HEK293 (cell line): ENCODE measurements around the gene THOP1.
A peak's percentile ranks its signal among the peaks of the same experiment; 100 is the strongest.

Source experiments
- BCL6B ChIP-seq: fragments of 450-650 bp; formaldehyde crosslinking; IDR thresholded peaks from 2 replicates; pipeline ENCODE4 v1.5.1; 2017; ENCODE audit warnings: missing biosample characterization, missing genetic modification characterization
- GLI2 ChIP-seq: fragments of 450-650 bp; formaldehyde crosslinking; IDR thresholded peaks from 2 replicates; pipeline ENCODE4; 2017; ENCODE audit warnings: missing biosample characterization, missing genetic modification characterization, low read depth, borderline replicate concordance
- HOXA7 ChIP-seq: sonication (generic); formaldehyde crosslinking; IDR thresholded peaks from 2 replicates; pipeline ENCODE4 v1.8.1; 2022; ENCODE audit warnings: missing genetic modification reagents, borderline replicate concordance
- KLF9 ChIP-seq: fragments of 450-650 bp; formaldehyde crosslinking; IDR thresholded peaks from 2 replicates; pipeline ENCODE4 v1.5.1; 2016; ENCODE audit warnings: missing biosample characterization, missing genetic modification characterization, low read depth
- SCRT2 ChIP-seq: fragments of 450-650 bp; formaldehyde crosslinking; IDR thresholded peaks from 2 replicates; pipeline ENCODE4 v1.5.1; 2016; ENCODE audit warnings: missing biosample characterization, missing genetic modification characterization
- SP7 ChIP-seq: fragments of 450-650 bp; formaldehyde crosslinking; IDR thresholded peaks from 2 replicates; pipeline ENCODE4 v1.5.1; 2016; ENCODE audit warnings: missing biosample characterization, missing genetic modification characterization
- WT1 ChIP-seq: fragments of 450-650 bp; formaldehyde crosslinking; IDR thresholded peaks from 2 replicates; pipeline ENCODE4 v1.5.1; 2016; ENCODE audit warnings: missing biosample characterization, missing genetic modification characterization
- ZBTB20 ChIP-seq: fragments of 450-650 bp; formaldehyde crosslinking; IDR thresholded peaks from 2 replicates; pipeline ENCODE4 v1.5.1; 2016; ENCODE audit warnings: missing biosample characterization, missing genetic modification characterization
- ZBTB7A ChIP-seq: fragments of 450-650 bp; formaldehyde crosslinking; IDR thresholded peaks from 2 replicates; pipeline ENCODE4 v1.5.1; 2016; ENCODE audit warnings: low read depth, missing biosample characterization, missing genetic modification characterization
- ZFHX2 ChIP-seq: fragments of 450-650 bp; formaldehyde crosslinking; conservative IDR thresholded peaks from 2 replicates; pipeline ENCODE4 v1.5.1; 2016; ENCODE audit warnings: missing biosample characterization, missing genetic modification characterization
- ZFP41 ChIP-seq: fragments of 450-650 bp; formaldehyde crosslinking; IDR thresholded peaks from 2 replicates; pipeline ENCODE4 v1.5.1; 2016; ENCODE audit warnings: missing biosample characterization, missing genetic modification characterization, borderline replicate concordance
- ZIC2 ChIP-seq: fragments of 450-650 bp; formaldehyde crosslinking; IDR thresholded peaks from 2 replicates; pipeline ENCODE4 v1.5.1; 2016; ENCODE audit warnings: missing biosample characterization, missing genetic modification characterization
- ZNF121 ChIP-seq: fragments of 450-650 bp; formaldehyde crosslinking; IDR thresholded peaks from 2 replicates; pipeline ENCODE4 v1.5.1; 2016; ENCODE audit warnings: missing biosample characterization, missing genetic modification characterization
- ZNF16 ChIP-seq: fragments of 450-650 bp; formaldehyde crosslinking; IDR thresholded peaks from 2 replicates; pipeline ENCODE4 v1.5.1; 2016; ENCODE audit warnings: low read depth, missing biosample characterization, missing genetic modification characterization
- ZNF19 ChIP-seq: fragments of 450-650 bp; formaldehyde crosslinking; IDR thresholded peaks from 2 replicates; pipeline ENCODE4; 2016; ENCODE audit warnings: missing biosample characterization, missing genetic modification characterization, low read depth
- ZNF214 ChIP-seq: fragments of 450-650 bp; formaldehyde crosslinking; IDR thresholded peaks from 2 replicates; pipeline ENCODE4 v1.5.1; 2017; ENCODE audit warnings: missing biosample characterization, mild to moderate bottlenecking, missing genetic modification characterization, borderline replicate concordance
- ZNF223 ChIP-seq: fragments of 450-650 bp; formaldehyde crosslinking; IDR thresholded peaks from 2 replicates; pipeline ENCODE4 v1.5.1; 2016; ENCODE audit warnings: missing biosample characterization, missing genetic modification characterization
- ZNF23 ChIP-seq: fragments of 450-650 bp; formaldehyde crosslinking; IDR thresholded peaks from 2 replicates; pipeline ENCODE4 v1.5.1; 2016; ENCODE audit warnings: missing biosample characterization, missing genetic modification characterization, borderline replicate concordance
- ZNF366 ChIP-seq: fragments of 450-650 bp; formaldehyde crosslinking; conservative IDR thresholded peaks from 2 replicates; pipeline ENCODE4 v1.5.1; 2016; ENCODE audit warnings: missing biosample characterization, missing genetic modification characterization
- ZNF391 ChIP-seq: fragments of 450-650 bp; formaldehyde crosslinking; IDR thresholded peaks from 2 replicates; pipeline ENCODE4 v1.5.1; 2016; ENCODE audit warnings: low read depth, missing biosample characterization, missing genetic modification characterization, borderline replicate concordance
- ZNF394 ChIP-seq: fragments of 450-650 bp; formaldehyde crosslinking; IDR thresholded peaks from 2 replicates; pipeline ENCODE4 v1.5.1; 2016; ENCODE audit warnings: missing biosample characterization, missing genetic modification characterization, mild to moderate bottlenecking, moderate library complexity, borderline replicate concordance
- ZNF423 ChIP-seq: fragments of 450-650 bp; formaldehyde crosslinking; IDR thresholded peaks from 2 replicates; pipeline ENCODE4 v1.5.1; 2016; ENCODE audit warnings: missing biosample characterization, missing genetic modification characterization
- ZNF433 ChIP-seq: fragments of 450-650 bp; formaldehyde crosslinking; IDR thresholded peaks from 2 replicates; pipeline ENCODE4 v1.5.1; 2016; ENCODE audit warnings: missing biosample characterization, missing genetic modification characterization, low read depth
- ZNF488 ChIP-seq: fragments of 450-650 bp; formaldehyde crosslinking; IDR thresholded peaks from 2 replicates; pipeline ENCODE4 v1.5.1; 2016; ENCODE audit warnings: missing biosample characterization, missing genetic modification characterization
- ZNF510 ChIP-seq: fragments of 450-650 bp; formaldehyde crosslinking; IDR thresholded peaks from 2 replicates; pipeline ENCODE4 v1.5.1; 2018; ENCODE audit warnings: mild to moderate bottlenecking, missing genetic modification characterization, missing biosample characterization; ENCODE audit not compliant: insufficient replicate concordance
- ZNF514 ChIP-seq: fragments of 450-650 bp; formaldehyde crosslinking; IDR thresholded peaks from 2 replicates; pipeline ENCODE4 v1.5.1; 2016; ENCODE audit warnings: missing biosample characterization, missing genetic modification characterization
- ZNF548 ChIP-seq: fragments of 450-650 bp; formaldehyde crosslinking; IDR thresholded peaks from 2 replicates; pipeline ENCODE4 v1.5.1; 2016; ENCODE audit warnings: missing biosample characterization, missing genetic modification characterization
- ZNF549 ChIP-seq: fragments of 450-650 bp; IDR thresholded peaks from 2 replicates; pipeline ENCODE4 v1.5.1; 2018; ENCODE audit warnings: missing biosample characterization, missing genetic modification characterization, mild to moderate bottlenecking, inconsistent platforms, moderate library complexity
- ZNF560 ChIP-seq: fragments of 450-650 bp; formaldehyde crosslinking; IDR thresholded peaks from 2 replicates; pipeline ENCODE4 v1.5.1; 2017; ENCODE audit warnings: missing biosample characterization, missing genetic modification characterization, borderline replicate concordance
- ZNF571 ChIP-seq: fragments of 450-650 bp; formaldehyde crosslinking; IDR thresholded peaks from 2 replicates; pipeline ENCODE4 v1.5.0; 2017; ENCODE audit warnings: missing biosample characterization, missing genetic modification characterization
- ZNF660 ChIP-seq: fragments of 450-650 bp; IDR thresholded peaks from 2 replicates; pipeline ENCODE4 v1.5.1; 2018; ENCODE audit warnings: missing biosample characterization, mild to moderate bottlenecking, missing genetic modification characterization
- ZNF664 ChIP-seq: fragments of 450-650 bp; formaldehyde crosslinking; IDR thresholded peaks from 2 replicates; pipeline ENCODE4 v1.5.1; 2016; ENCODE audit warnings: missing biosample characterization, missing genetic modification characterization
- ZNF76 ChIP-seq: fragments of 450-650 bp; formaldehyde crosslinking; IDR thresholded peaks from 2 replicates; pipeline ENCODE4; 2016; ENCODE audit warnings: low read depth, missing biosample characterization, missing genetic modification characterization, borderline replicate concordance
- ZNF777 ChIP-seq: fragments of 450-650 bp; formaldehyde crosslinking; IDR thresholded peaks from 2 replicates; pipeline ENCODE4 v1.5.1; 2017; ENCODE audit warnings: missing biosample characterization, missing genetic modification characterization, borderline replicate concordance
- TF ChIP-seq, protein P1 (sequence below): fragments of 450-650 bp; formaldehyde crosslinking; IDR thresholded peaks from 2 replicates; pipeline ENCODE4 v1.5.1; 2016; ENCODE audit warnings: missing biosample characterization, missing genetic modification characterization
- TF ChIP-seq, protein P2 (sequence below): fragments of 450-650 bp; formaldehyde crosslinking; optimal IDR thresholded peaks from 2 replicates; pipeline ENCODE3; 2016; ENCODE audit warnings: missing biosample characterization, mild to moderate bottlenecking, missing genetic modification characterization

The THOP1 gene

DNA sequence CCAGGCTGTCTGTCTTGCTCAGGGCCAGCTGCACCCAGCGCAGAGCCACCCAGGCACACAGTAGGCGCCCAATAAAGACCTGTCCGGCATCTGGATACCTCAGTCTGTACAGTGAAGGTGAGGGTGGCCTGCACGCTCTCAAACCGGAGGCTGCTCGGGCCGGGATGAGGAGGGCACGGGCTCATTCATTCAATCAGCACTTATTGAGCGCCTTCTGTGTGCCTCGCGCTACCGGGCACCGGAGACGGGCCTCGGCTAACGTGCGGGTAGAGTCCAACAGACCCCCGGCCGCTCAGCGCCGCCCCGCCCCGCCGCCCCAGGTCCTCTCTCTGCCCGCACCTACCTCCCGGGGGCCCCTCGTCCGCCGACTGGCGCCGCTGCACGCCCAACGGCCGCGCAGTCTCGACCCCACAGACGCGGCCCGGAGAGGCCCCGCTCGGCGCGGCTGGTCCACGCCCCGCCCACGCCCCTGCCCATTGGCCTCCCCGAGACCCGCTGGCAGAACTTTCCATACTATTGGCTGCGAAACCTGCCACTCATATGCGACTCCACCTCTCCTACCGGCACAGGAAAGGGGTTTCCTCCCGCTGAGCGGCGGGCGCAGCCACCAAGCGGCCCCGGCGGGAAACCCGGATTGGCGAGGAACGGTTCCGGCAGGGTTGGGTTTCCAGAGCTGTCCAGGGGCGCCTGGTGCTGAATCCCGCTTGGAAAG is 45.5 kb upstream of the THOP1 start, which contains the start of gene SLC39A3 (continued):
- TF ChIP-seq ZNF549 (tag by site-specific recombination) (no peak), GLI2 (tag by site-specific recombination) (no peak), SP7 (tag by site-specific recombination) (peak; percentile 89), WT1 (tag by site-specific recombination) (no peak), ZNF223 (no peak), BCL6B (tag by site-specific recombination) (no peak), ZNF514 (tag by site-specific recombination) (no peak), ZBTB7A (tag by site-specific recombination) (peak; percentile 94), ZNF16 (no peak), ZNF366 (tag by site-specific recombination) (no peak), HOXA7 (CRISPR knock-in tag) (no peak), ZNF391 (peak; percentile 96), ZNF571 (no peak), ZNF488 (tag by site-specific recombination) (no peak), ZFP41 (tag by site-specific recombination) (no peak), ZNF19 (tag by site-specific recombination) (no peak), ZIC2 (tag by site-specific recombination) (peak; percentile 88), ZNF777 (tag by site-specific recombination) (peak; percentile 28; the same call in 1 of the 2 replicates), ZNF548 (tag by site-specific recombination) (no peak), ZNF76 (tag by site-specific recombination) (peak; percentile 87), ZNF433 (tag by site-specific recombination) (no peak), ZFHX2 (tag by site-specific recombination) (0 out of 2 replicates have a peak, but pooled peaks have one; percentile 16), ZBTB20 (tag by site-specific recombination) (peak; percentile 43; the same call in 1 of the 2 replicates), ZNF510 (tag by site-specific recombination) (no peak), SCRT2 (tag by site-specific recombination) (no peak; the same call in 1 of the 2 replicates), ZNF560 (tag by site-specific recombination) (no peak), ZNF214 (no peak), ZNF660 (tag by site-specific recombination) (peak; percentile 98), ZNF394 (peak; percentile 81), ZNF664 (tag by site-specific recombination) (0 out of 2 replicates have a peak, but pooled peaks have one; percentile 19), ZNF423 (tag by site-specific recombination) (no peak), ZNF121 (no peak), ZNF23 (tag by site-specific recombination) (no peak), KLF9 (tag by site-specific recombination) (no peak)
- TF ChIP-seq, protein P1, sequence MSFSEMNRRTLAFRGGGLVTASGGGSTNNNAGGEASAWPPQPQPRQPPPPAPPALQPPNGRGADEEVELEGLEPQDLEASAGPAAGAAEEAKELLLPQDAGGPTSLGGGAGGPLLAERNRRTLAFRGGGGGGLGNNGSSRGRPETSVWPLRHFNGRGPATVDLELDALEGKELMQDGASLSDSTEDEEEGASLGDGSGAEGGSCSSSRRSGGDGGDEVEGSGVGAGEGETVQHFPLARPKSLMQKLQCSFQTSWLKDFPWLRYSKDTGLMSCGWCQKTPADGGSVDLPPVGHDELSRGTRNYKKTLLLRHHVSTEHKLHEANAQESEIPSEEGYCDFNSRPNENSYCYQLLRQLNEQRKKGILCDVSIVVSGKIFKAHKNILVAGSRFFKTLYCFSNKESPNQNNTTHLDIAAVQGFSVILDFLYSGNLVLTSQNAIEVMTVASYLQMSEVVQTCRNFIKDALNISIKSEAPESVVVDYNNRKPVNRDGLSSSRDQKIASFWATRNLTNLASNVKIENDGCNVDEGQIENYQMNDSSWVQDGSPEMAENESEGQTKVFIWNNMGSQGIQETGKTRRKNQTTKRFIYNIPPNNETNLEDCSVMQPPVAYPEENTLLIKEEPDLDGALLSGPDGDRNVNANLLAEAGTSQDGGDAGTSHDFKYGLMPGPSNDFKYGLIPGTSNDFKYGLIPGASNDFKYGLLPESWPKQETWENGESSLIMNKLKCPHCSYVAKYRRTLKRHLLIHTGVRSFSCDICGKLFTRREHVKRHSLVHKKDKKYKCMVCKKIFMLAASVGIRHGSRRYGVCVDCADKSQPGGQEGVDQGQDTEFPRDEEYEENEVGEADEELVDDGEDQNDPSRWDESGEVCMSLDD (tag by site-specific recombination) = peak; percentile 94
- TF ChIP-seq, protein P2, sequence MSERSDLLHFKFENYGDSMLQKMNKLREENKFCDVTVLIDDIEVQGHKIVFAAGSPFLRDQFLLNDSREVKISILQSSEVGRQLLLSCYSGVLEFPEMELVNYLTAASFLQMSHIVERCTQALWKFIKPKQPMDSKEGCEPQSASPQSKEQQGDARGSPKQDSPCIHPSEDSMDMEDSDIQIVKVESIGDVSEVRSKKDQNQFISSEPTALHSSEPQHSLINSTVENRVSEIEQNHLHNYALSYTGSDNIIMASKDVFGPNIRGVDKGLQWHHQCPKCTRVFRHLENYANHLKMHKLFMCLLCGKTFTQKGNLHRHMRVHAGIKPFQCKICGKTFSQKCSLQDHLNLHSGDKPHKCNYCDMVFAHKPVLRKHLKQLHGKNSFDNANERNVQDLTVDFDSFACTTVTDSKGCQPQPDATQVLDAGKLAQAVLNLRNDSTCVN (tag by site-specific recombination) = peak; percentile 72
